HG03139 (cell line): ENCODE results near the gene JPH4.
A peak's percentile ranks its signal among the peaks of the same experiment; 100 is the strongest.

Experiments used
- ATAC-seq: cut with Tn5 transposase; IDR thresholded peaks from one replicate; pipeline ENCODE4 v1.9.1; 2021; ENCODE audit not compliant: unreplicated experiment

Gene JPH4

GRCh38 chr14:23565626-23566025, 13.0 kb downstream of the JPH4 start:
- ATAC-seq: no peak

GRCh38 chr14:23564876-23565275, 13.7 kb downstream of the JPH4 start:
- no peak for ATAC-seq

- ATAC-seq: no peak
Observed at GRCh38 chr14:23564181-23564812, 14.3 kb downstream of the JPH4 start.

GRCh38 chr14:23563473-23564180, 15.0 kb downstream of the JPH4 start:
- no peak for ATAC-seq

GRCh38 chr14:23562822-23563472, 15.6 kb downstream of the JPH4 start:
- ATAC-seq: no peak

GRCh38 chr14:23561873-23562821, 16.4 kb downstream of the JPH4 start:
- ATAC-seq: no peak

GRCh38 chr14:23561259-23561658, 17.3 kb downstream of the JPH4 start:
- ATAC-seq: no peak

- no peak for ATAC-seq
Observed at GRCh38 chr14:23559926-23560520, 18.6 kb downstream of the JPH4 start.

- no peak for ATAC-seq
Observed at GRCh38 chr14:23559010-23559925, 19.3 kb downstream of the JPH4 start.

GRCh38 chr14:23558346-23559009, 20.1 kb downstream of the JPH4 start:
- no peak for ATAC-seq

- no peak for ATAC-seq
Observed at GRCh38 chr14:23557946-23558345, 20.6 kb downstream of the JPH4 start.

- ATAC-seq: no peak
Observed at GRCh38 chr14:23557521-23557920, 21.1 kb downstream of the JPH4 start.

- ATAC-seq: no peak
Observed at GRCh38 chr14:23556700-23557440, 21.7 kb downstream of the JPH4 start.

GRCh38 chr14:23555882-23556699, 22.5 kb downstream of the JPH4 start, which contains the start of gene THTPA:
TSS of gene THTPA (plus strand) at chr14:23556271. CDS start at chr14:23556758, 487 bp downstream.
- ATAC-seq: peak; percentile 69

GRCh38 chr14:23555533-23555881, 23.1 kb downstream of the JPH4 start:
- ATAC-seq: no peak

GRCh38 chr14:23551266-23552028, 27.1 kb downstream of the JPH4 start, which contains the start of gene ZFHX2:
TSS of gene ZFHX2 (minus strand) at chr14:23551765. CDS start at chr14:23535325, 16,440 bp downstream.
- ATAC-seq: peak; percentile 40

GRCh38 chr14:23550812-23551265, 27.8 kb downstream of the JPH4 start:
- no peak for ATAC-seq
